CD4-positive, CD25-positive, alpha-beta regulatory T cell (primary cell): ENCODE measurements around the gene NPR1. TPM values are rescaled to one million over a fixed set of nuclear protein-coding genes. Genes with fewer than 3 reads are reported as not detected.

Source experiments
- ATAC-seq, 2 donors: fragments of 150-1000 bp; cut with Tn5 transposase; one replicate each; pipeline ENCODE4 v1.10.0; 2021; ENCODE audit warnings: low read depth in 2 of 2, moderate number of reproducible peaks in 2 of 2, moderate library complexity in 1 of 2
- DNase-seq, 3 donors: peaks; one replicate each; pipeline versions ENCODE4 v3.0.0 to v3.0.0-alpha.2; 2012 to 2022; ENCODE audit warnings: mixed read lengths in 1 of 3
- H3K27ac ChIP-seq: one replicate; pipeline ENCODE4 v1.7.0; 2013; ENCODE audit warnings: mild to moderate bottlenecking, low read length; ENCODE audit not compliant: insufficient read depth, poor library complexity, severe bottlenecking
- H3K27me3 ChIP-seq: one replicate; pipeline ENCODE4 v1.7.0; 2013; ENCODE audit warnings: low read length; ENCODE audit not compliant: control insufficient read depth, insufficient read depth
- H3K36me3 ChIP-seq: one replicate; pipeline ENCODE4 v1.7.0; 2013; ENCODE audit warnings: mild to moderate bottlenecking, low read length, moderate library complexity; ENCODE audit not compliant: control insufficient read depth, insufficient read depth
- H3K4me1 ChIP-seq: 2 replicates; pipeline ENCODE4 v1.7.0; 2013; ENCODE audit warnings: mild to moderate bottlenecking, low read length; ENCODE audit not compliant: insufficient read depth, control insufficient read depth, poor library complexity, severe bottlenecking
- H3K4me3 ChIP-seq: one replicate; pipeline ENCODE4 v1.7.0; 2013; ENCODE audit warnings: low read depth, mild to moderate bottlenecking, low read length, moderate library complexity
- H3K9me3 ChIP-seq, 2 experiments: 1 replicate in 1 of 2; 2 replicates in 1 of 2; pipeline ENCODE4 v1.7.0; 2013; ENCODE audit warnings: low read length in 2 of 2, mild to moderate bottlenecking in 1 of 2, moderate library complexity in 1 of 2; ENCODE audit not compliant: control insufficient read depth in 2 of 2
- H3K27ac Mint-ChIP-seq, 3 donors: one replicate each; pipeline ENCODE4 v1.8.0; 2020 to 2022; ENCODE audit warnings: mild to moderate bottlenecking in 3 of 3, mixed read lengths in 3 of 3, moderate library complexity in 2 of 3
- H3K27me3 Mint-ChIP-seq: one replicate; pipeline ENCODE4 v1.8.0; 2022; ENCODE audit warnings: mild to moderate bottlenecking, mixed read lengths
- H3K36me3 Mint-ChIP-seq: one replicate; pipeline ENCODE4 v1.8.0; 2020; ENCODE audit warnings: mixed read lengths
- H3K4me1 Mint-ChIP-seq, 4 donors: one replicate each; pipeline ENCODE4 v1.8.0; 2020 to 2022; ENCODE audit warnings: mixed read lengths in 4 of 4, mild to moderate bottlenecking in 1 of 4
- H3K4me3 Mint-ChIP-seq, 4 donors: one replicate each; pipeline ENCODE4 v1.8.0; 2020 to 2022; ENCODE audit warnings: mild to moderate bottlenecking in 4 of 4, mixed read lengths in 4 of 4, moderate library complexity in 3 of 4
- H3K9me3 Mint-ChIP-seq, 7 donors: one replicate each; pipeline ENCODE4 v1.8.0; 2020 to 2022; ENCODE audit warnings: mixed read lengths in 7 of 7, mild to moderate bottlenecking in 3 of 7, moderate library complexity in 2 of 7
- polyA plus RNA-seq, 4 donors: library from polyadenylated mRNA; unstranded; fragments of 300-500 nt; fragmentation: Illumina TruSeq; gene quantifications; one replicate each; pipeline ENCODE4 v1.2.3, GENCODE V29; 2021
- total RNA-seq: library from RNA; stranded (reverse); gene quantifications from one replicate; pipeline ENCODE4 v1.2.3, GENCODE V29; 2022

NPR1 gene
- total and polyA plus RNA-seq, 5 donors from 2014 or later, result not detected

- peaks cover 14 to 47% (median 33%) of the 10 kb centered on the region in 4 donors for H3K4me1 Mint-ChIP-seq
- Histone ChIP-seq H3K9me3 (no peaks in the 10 kb centered on the region), H3K4me1 (peaks cover 18% of the 10 kb centered on the region), H3K27me3 (no peaks in the 10 kb centered on the region), H3K36me3 (peaks cover 19% of the 10 kb centered on the region), H3K27ac (peak overlapping the region; percentile 41), H3K4me3 (no peak overlapping the region)
- DNase-seq (no peak), ATAC-seq (peak; percentile 18 to 25)
- peak overlapping the region in 2 of 4 donors; percentile 70 to 72 for H3K4me3 Mint-ChIP-seq
- peaks cover 15% of the 10 kb centered on the region for H3K36me3 Mint-ChIP-seq
- H3K9me3 Mint-ChIP-seq, result no peaks in the 10 kb centered on the region
- peak overlapping the region; percentile 89 to 97 (median 97) for H3K27ac Mint-ChIP-seq
- H3K27me3 Mint-ChIP-seq, result no peaks in the 10 kb centered on the region
These were observed 28.6 kb upstream of the NPR1 start for GRCh38 chr1:153649863-153650235.

- no peak for DNase-seq
- Mint-ChIP-seq H3K36me3 (no peaks in the 10 kb centered on the region), H3K9me3 (no peaks in the 10 kb centered on the region)
These were observed 26.7 kb upstream of the NPR1 start for GRCh38 chr1:153651771-153652170.

GRCh38 chr1:153652805-153653500 lies 25.5 kb upstream of the NPR1 start:
- no peak for ATAC-seq
- Mint-ChIP-seq H3K4me1 (peaks cover 4 to 23% (median 15%) of the 10 kb centered on the region in 4 donors), H3K9me3 (no peaks in the 10 kb centered on the region), H3K4me3 (no peak overlapping the region), H3K27me3 (no peaks in the 10 kb centered on the region), H3K27ac (no peak overlapping the region), H3K36me3 (no peaks in the 10 kb centered on the region)
- Histone ChIP-seq H3K4me3 (no peak overlapping the region), H3K36me3 (no peaks in the 10 kb centered on the region), H3K9me3 (no peaks in the 10 kb centered on the region), H3K27me3 (no peaks in the 10 kb centered on the region), H3K27ac (no peak overlapping the region), H3K4me1 (peaks cover 13% of the 10 kb centered on the region)
- no peak for DNase-seq

More at GRCh38 chr1:153651771-153652170, 26.7 kb upstream of the NPR1 start:
- Histone ChIP-seq H3K4me3 (no peak overlapping the region), H3K4me1 (peaks cover 13% of the 10 kb centered on the region), H3K36me3 (peaks cover under 1% of the 10 kb centered on the region), H3K27me3 (no peaks in the 10 kb centered on the region), H3K9me3 (no peaks in the 10 kb centered on the region), H3K27ac (no peak overlapping the region)
- Mint-ChIP-seq H3K27ac (no peak overlapping the region), H3K27me3 (no peaks in the 10 kb centered on the region), H3K4me3 (no peak overlapping the region), H3K4me1 (peaks cover 4 to 30% (median 21%) of the 10 kb centered on the region in 4 donors)
- no peak for ATAC-seq

- no peaks in the 10 kb centered on the region for H3K9me3 ChIP-seq
- peaks cover 14% of the 10 kb centered on the region for H3K4me1 ChIP-seq
- H3K4me3 Mint-ChIP-seq, result no peak overlapping the region
- no peak overlapping the region for H3K27ac Mint-ChIP-seq
- no peak overlapping the region for H3K27ac ChIP-seq
- H3K27me3 Mint-ChIP-seq, result no peaks in the 10 kb centered on the region
- no peak for ATAC-seq
- peaks cover 0 to 26% (median 11%) of the 10 kb centered on the region in 4 donors for H3K4me1 Mint-ChIP-seq
- H3K36me3 ChIP-seq, result no peaks in the 10 kb centered on the region
- no peaks in the 10 kb centered on the region for H3K9me3 Mint-ChIP-seq
- no peak for DNase-seq
- H3K27me3 ChIP-seq, result no peaks in the 10 kb centered on the region
- H3K4me3 ChIP-seq, result no peak overlapping the region
- H3K36me3 Mint-ChIP-seq, result no peaks in the 10 kb centered on the region
These were observed 23.2 kb upstream of the NPR1 start for GRCh38 chr1:153655333-153655732.

- Histone ChIP-seq H3K9me3 (no peaks in the 10 kb centered on the region), H3K4me1 (peaks cover 14% of the 10 kb centered on the region), H3K4me3 (peak within 1 kb of the TSS; percentile 90), H3K36me3 (peaks cover 28% of the 10 kb centered on the region), H3K27me3 (no peaks in the 10 kb centered on the region), H3K27ac (peak within 1 kb of the TSS; percentile 88)
- DNase-seq (peak; percentile 84 to 94 (median 90)), ATAC-seq (peak; percentile 96 to 97)
- Mint-ChIP-seq H3K4me3 (peak within 1 kb of the TSS; percentile 96 to 99 (median 98)), H3K27ac (peak within 1 kb of the TSS; percentile 94 to 97 (median 96)), H3K4me1 (peaks cover 7 to 30% (median 13%) of the 10 kb centered on the region in 4 donors), H3K27me3 (no peaks in the 10 kb centered on the region), H3K9me3 (no peaks in the 10 kb centered on the region), H3K36me3 (peaks cover 13% of the 10 kb centered on the region)
These were observed 19.9 kb upstream of the NPR1 start, which contains the start of gene SNAPIN for GRCh38 chr1:153658400-153659174. Gene SNAPIN (plus strand): TSS chr1:153658703. CDS start chr1:153658744, 41 bp downstream.

- peaks cover 34% of the 10 kb centered on the region for H3K36me3 ChIP-seq
- H3K27me3 ChIP-seq, result no peaks in the 10 kb centered on the region
- H3K4me3 Mint-ChIP-seq, result peak overlapping the region; percentile 96 to 99 (median 98)
- H3K27me3 Mint-ChIP-seq, result no peaks in the 10 kb centered on the region
- H3K4me1 Mint-ChIP-seq, result peaks cover 7 to 30% (median 13%) of the 10 kb centered on the region in 4 donors
- peak overlapping the region; percentile 90 for H3K4me3 ChIP-seq
- H3K4me1 ChIP-seq, result peaks cover 14% of the 10 kb centered on the region
- no peaks in the 10 kb centered on the region for H3K9me3 ChIP-seq
- H3K27ac ChIP-seq, result peak overlapping the region; percentile 88
- no peaks in the 10 kb centered on the region for H3K9me3 Mint-ChIP-seq
- no peak for DNase-seq
- H3K36me3 Mint-ChIP-seq, result peaks cover 17% of the 10 kb centered on the region
- no peak for ATAC-seq
- H3K27ac Mint-ChIP-seq, result peak overlapping the region; percentile 94 to 97 (median 96)
These were observed 19.3 kb upstream of the NPR1 start for GRCh38 chr1:153659175-153659534.

- Mint-ChIP-seq H3K27me3 (no peaks in the 10 kb centered on the region), H3K9me3 (no peaks in the 10 kb centered on the region), H3K4me3 (peak overlapping the region; percentile 96 to 99 (median 98)), H3K36me3 (peaks cover 20% of the 10 kb centered on the region), H3K4me1 (peaks cover 7 to 30% (median 13%) of the 10 kb centered on the region in 4 donors), H3K27ac (peak overlapping the region in 2 of 3 donors; percentile 94 to 96)
- H3K27me3 ChIP-seq, result no peaks in the 10 kb centered on the region
- peak overlapping the region; percentile 90 for H3K4me3 ChIP-seq
- H3K27ac ChIP-seq, result peak overlapping the region; percentile 88
- H3K9me3 ChIP-seq, result no peaks in the 10 kb centered on the region
- peaks cover 39% of the 10 kb centered on the region for H3K36me3 ChIP-seq
- ATAC-seq (no peak), DNase-seq (no peak)
- peaks cover 14% of the 10 kb centered on the region for H3K4me1 ChIP-seq
These were observed 18.8 kb upstream of the NPR1 start for GRCh38 chr1:153659656-153660055.
